H1 (cell line): ENCODE data around the gene CDK5RAP3. TPM values are rescaled to one million over a fixed set of nuclear protein-coding genes. Genes with fewer than 3 reads are reported as not detected.

ENCODE experiments used
- ATF3 ChIP-seq: IDR thresholded peaks from 2 replicates; pipeline ENCODE4 v1.6.1; 2011; ENCODE audit warnings: low read depth, mild to moderate bottlenecking, low read length; ENCODE audit not compliant: insufficient read depth
- HDAC6 ChIP-seq: IDR thresholded peaks from one replicate; pipeline ENCODE4 v1.7.1; 2012; ENCODE audit warnings: low read depth, mild to moderate bottlenecking, inconsistent platforms, low read length, moderate library complexity
- JUN ChIP-seq: IDR thresholded peaks from 2 replicates; pipeline ENCODE4 v1.6.1; 2011; ENCODE audit warnings: low read depth, mild to moderate bottlenecking, improper control_type of control experiment, low read length
- RAD21 ChIP-seq, 2 experiments: IDR thresholded peaks in 1 of 2; conservative IDR thresholded peaks in 1 of 2; 2 replicates each; pipeline ENCODE4 v1.6.1; 2011; ENCODE audit warnings: low read depth in 2 of 2, low read length in 2 of 2, improper control_type of control experiment in 1 of 2, inconsistent platforms in 1 of 2, mild to moderate bottlenecking in 1 of 2, moderate library complexity in 1 of 2
- SAP30 ChIP-seq: fragments of 300-600 bp; sonication (generic); IDR thresholded peaks from 2 replicates; pipeline ENCODE4 v1.7.1; 2012; ENCODE audit warnings: low read length, moderate library complexity, mild to moderate bottlenecking, inconsistent platforms; ENCODE audit not compliant: insufficient read depth, insufficient replicate concordance
- polyA plus RNA-seq, 7 experiments: library from polyadenylated mRNA; depleted of rRNA in 3 of 7; stranded (reverse) in 5 of 7; unstranded in 2 of 7; fragments of >200 nt in 5 of 7; fragments of 200-250 nt in 2 of 7; gene quantifications; 1 replicate in 5 of 7; 2 replicates in 1 of 7; 4 replicates in 1 of 7; pipeline versions ENCODE4 v1.2.1 to v1.2.3, GENCODE V29; 2011 to 2013; ENCODE audit warnings: missing spikeins in 2 of 7, mixed read lengths in 2 of 7
- total RNA-seq: library from RNA; stranded (reverse); fragmentation: NEBNext Ultra II Directional; extraction: Animal tissue kit (Norgen Biotek cat#: 25700); gene quantifications from 2 replicates; pipeline ENCODE4 v1.2.1, GENCODE V29; 2021

Gene CDK5RAP3
- total and polyA plus RNA-seq, 2 of the 8 experiments (the other 6 are each of a cell fraction or from before 2014, with no cell fraction given), result 88.2 to 93.2 TPM

- TF ChIP-seq HDAC6 (no peak), ATF3 (no peak), RAD21 (IDR thresholded peaks at IDR 0.05 in 1 of 2, conservative IDR thresholded peaks at IDR 0.05 in 1 of 2; ENCODE audit: low read depth in 2 of 2, low read length in 2 of 2) (peak; percentile 27 to 38; a peak in 3 of 4 replicates), SAP30 (no peak), JUN (no peak)
These were observed 23.9 kb upstream of the CDK5RAP3 start (continued) for GRCh38 chr17:47946929-47947397.
